ENCODE data around the gene NMT2. TPM values are rescaled to one million over a fixed set of nuclear protein-coding genes. Genes with fewer than 3 reads are reported as not detected.

Gene NMT2
- total RNA-seq, 1 experiment from 2014 or later = 15.7 TPM

DNA sequence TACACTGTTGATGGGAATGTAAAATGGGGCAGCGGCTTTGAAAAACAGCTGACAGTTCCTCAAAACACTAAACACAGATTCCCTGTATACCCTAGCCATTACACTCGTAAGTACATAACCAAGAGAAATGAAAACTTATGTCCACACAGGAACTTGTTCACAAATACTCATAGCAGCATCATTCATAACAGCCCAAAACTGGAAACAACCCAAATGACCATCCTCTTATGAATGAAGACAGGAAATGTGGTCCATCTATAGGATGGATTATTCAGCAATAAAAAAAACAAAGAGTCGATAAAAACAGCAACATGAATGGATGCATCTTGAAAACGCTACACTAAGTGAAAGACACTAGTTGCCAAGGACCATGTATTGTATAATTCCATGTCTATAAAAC is 23.7 kb downstream of the NMT2 start:
- H3K27ac ChIP-seq (ENCODE audit: low read depth, low read length, poor library complexity, severe bottlenecking) = no peak overlapping the region
- no peak overlapping the region for H3K4me3 ChIP-seq (ENCODE audit: low read depth, low read length, poor library complexity, severe bottlenecking)
- peaks cover 11% of the 10 kb centered on the region for H3K4me1 ChIP-seq (ENCODE audit: insufficient read depth, low read length, poor library complexity, severe bottlenecking)
- no peak for DNase-seq (ENCODE audit: low spot score)
- TF ChIP-seq EZH2 (IDR thresholded peaks at IDR 0.05; ENCODE audit: borderline replicate concordance, low read depth, low read length, poor library complexity, severe bottlenecking) = no peak
- TF ChIP-seq, protein P1, sequence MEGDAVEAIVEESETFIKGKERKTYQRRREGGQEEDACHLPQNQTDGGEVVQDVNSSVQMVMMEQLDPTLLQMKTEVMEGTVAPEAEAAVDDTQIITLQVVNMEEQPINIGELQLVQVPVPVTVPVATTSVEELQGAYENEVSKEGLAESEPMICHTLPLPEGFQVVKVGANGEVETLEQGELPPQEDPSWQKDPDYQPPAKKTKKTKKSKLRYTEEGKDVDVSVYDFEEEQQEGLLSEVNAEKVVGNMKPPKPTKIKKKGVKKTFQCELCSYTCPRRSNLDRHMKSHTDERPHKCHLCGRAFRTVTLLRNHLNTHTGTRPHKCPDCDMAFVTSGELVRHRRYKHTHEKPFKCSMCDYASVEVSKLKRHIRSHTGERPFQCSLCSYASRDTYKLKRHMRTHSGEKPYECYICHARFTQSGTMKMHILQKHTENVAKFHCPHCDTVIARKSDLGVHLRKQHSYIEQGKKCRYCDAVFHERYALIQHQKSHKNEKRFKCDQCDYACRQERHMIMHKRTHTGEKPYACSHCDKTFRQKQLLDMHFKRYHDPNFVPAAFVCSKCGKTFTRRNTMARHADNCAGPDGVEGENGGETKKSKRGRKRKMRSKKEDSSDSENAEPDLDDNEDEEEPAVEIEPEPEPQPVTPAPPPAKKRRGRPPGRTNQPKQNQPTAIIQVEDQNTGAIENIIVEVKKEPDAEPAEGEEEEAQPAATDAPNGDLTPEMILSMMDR (conservative IDR thresholded peaks at IDR 0.05; ENCODE audit: low read depth, low read length) = no peak
- CTCF ChIA-PET = no interaction called here
- H3K9me3 ChIP-seq (ENCODE audit: low read depth, low read length, poor library complexity, severe bottlenecking) = no peaks in the 10 kb centered on the region
- H3K27me3 ChIP-seq (replicated peaks; ENCODE audit: insufficient read depth, low read depth, low read length, poor library complexity) = no peaks in the 10 kb centered on the region
- POLR2A ChIA-PET (ENCODE audit: low non-redundant PET) = no interaction called here
- H3K36me3 ChIP-seq (ENCODE audit: insufficient read depth, low read length, poor library complexity, severe bottlenecking) = no peaks in the 10 kb centered on the region
- intact Hi-C loops (cut with micrococcal nuclease; ENCODE audit: unreplicated experiment) = no loop called here
- BruUV-seq (replicated peaks) = no TSS peak

DNA sequence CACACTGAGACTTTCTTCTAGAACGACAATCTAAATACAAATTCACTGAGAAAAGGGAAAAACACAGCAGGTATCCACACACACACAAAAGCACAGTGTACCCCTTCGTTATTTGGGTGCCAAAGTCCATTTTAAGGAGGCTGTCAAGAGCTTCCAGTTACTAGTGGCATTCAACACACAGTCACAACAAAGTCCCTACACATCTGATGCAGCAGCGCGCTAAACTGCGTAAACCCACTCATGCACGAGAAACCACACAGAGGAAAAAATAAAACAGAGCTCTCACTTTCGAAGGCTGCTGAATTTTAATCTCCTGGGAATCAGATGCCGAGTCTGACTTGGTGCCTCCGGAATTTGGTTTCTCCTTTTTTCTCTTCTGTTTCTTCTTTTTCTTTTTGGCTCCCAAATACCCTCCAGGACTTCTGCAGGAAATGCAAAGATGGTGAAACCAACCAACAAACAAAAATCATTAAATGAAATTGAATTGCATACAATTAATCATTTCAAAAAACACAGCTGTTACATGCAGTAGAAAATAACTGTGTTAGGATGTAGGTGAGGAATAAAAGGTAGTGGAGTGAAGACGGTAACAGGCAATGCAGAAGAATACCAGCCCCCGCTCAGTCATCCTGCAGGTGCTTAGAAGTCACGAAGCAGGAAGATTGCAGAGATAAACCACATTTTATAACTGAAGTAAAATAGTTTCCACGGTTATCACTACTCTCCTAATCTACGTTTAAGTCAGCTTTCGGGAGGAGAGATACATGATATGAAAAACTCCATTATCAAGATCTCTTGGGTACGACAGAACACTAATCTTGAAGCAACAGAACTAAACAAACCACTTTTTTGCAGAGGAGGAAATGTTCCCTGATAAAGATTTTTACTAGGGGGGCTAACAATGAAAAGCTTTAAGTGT is 27.1 kb downstream of the NMT2 start:
- intact Hi-C loops (cut with micrococcal nuclease; ENCODE audit: unreplicated experiment) = no loop called here
- no TSS peak for BruUV-seq (replicated peaks)
- CTCF ChIA-PET = no interaction called here

DNA sequence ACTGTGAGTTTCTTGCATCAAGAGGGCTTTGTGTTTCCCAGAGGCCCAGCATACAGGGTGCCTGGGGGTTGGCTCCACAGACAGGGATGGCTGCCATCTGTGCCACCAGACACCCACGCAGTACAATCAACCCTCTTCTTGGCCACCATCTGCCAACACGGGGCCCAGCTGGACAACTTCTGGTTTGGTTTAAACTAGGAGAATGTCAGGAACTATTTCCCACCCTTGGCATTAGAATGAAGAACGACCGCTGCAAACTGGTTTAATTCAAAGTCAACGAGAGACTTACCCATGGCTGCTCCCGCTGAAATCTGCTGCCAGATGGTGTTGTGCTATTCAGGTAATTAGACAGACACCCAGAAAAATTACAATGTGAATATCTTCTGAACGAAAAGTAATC is 27.8 kb downstream of the NMT2 start:
- Histone ChIP-seq H3K9me3 (ENCODE audit: low read depth, low read length, poor library complexity, severe bottlenecking) (no peaks in the 10 kb centered on the region), H3K36me3 (ENCODE audit: insufficient read depth, low read length, poor library complexity, severe bottlenecking) (no peaks in the 10 kb centered on the region), H3K4me1 (ENCODE audit: insufficient read depth, low read length, poor library complexity, severe bottlenecking) (peaks cover 11% of the 10 kb centered on the region), H3K27me3 (replicated peaks; ENCODE audit: insufficient read depth, low read depth, low read length, poor library complexity) (no peaks in the 10 kb centered on the region), H3K27ac (ENCODE audit: low read depth, low read length, poor library complexity, severe bottlenecking) (no peak overlapping the region), H3K4me3 (ENCODE audit: low read depth, low read length, poor library complexity, severe bottlenecking) (no peak overlapping the region)
- BruUV-seq (replicated peaks) = no TSS peak
- ChIA-PET POLR2A (ENCODE audit: low non-redundant PET) (no interaction called here), CTCF (no interaction called here)
- DNase-seq (ENCODE audit: low spot score) = no peak
- TF ChIP-seq EZH2 (IDR thresholded peaks at IDR 0.05; ENCODE audit: borderline replicate concordance, low read depth, low read length, poor library complexity, severe bottlenecking) = no peak
- TF ChIP-seq, protein P1 (conservative IDR thresholded peaks at IDR 0.05; ENCODE audit: low read depth, low read length) = no peak
- intact Hi-C loops (cut with micrococcal nuclease; ENCODE audit: unreplicated experiment) = no loop called here

More for the DNA sequence above, 27.1 kb downstream of the NMT2 start:
- no peaks in the 10 kb centered on the region for H3K9me3 ChIP-seq (ENCODE audit: low read depth, low read length, poor library complexity, severe bottlenecking)
- H3K4me3 ChIP-seq (ENCODE audit: low read depth, low read length, poor library complexity, severe bottlenecking) = no peak overlapping the region
- H3K27ac ChIP-seq (ENCODE audit: low read depth, low read length, poor library complexity, severe bottlenecking) = no peak overlapping the region
- no peaks in the 10 kb centered on the region for H3K36me3 ChIP-seq (ENCODE audit: insufficient read depth, low read length, poor library complexity, severe bottlenecking)
- POLR2A ChIA-PET (ENCODE audit: low non-redundant PET) = no interaction called here
- H3K27me3 ChIP-seq (replicated peaks; ENCODE audit: insufficient read depth, low read depth, low read length, poor library complexity) = no peaks in the 10 kb centered on the region
- H3K4me1 ChIP-seq (ENCODE audit: insufficient read depth, low read length, poor library complexity, severe bottlenecking) = peaks cover 11% of the 10 kb centered on the region
- peak; percentile 53 for DNase-seq (ENCODE audit: low spot score)
- no peak for TF ChIP-seq EZH2 (IDR thresholded peaks at IDR 0.05; ENCODE audit: borderline replicate concordance, low read depth, low read length, poor library complexity, severe bottlenecking)
- TF ChIP-seq, protein P1 (conservative IDR thresholded peaks at IDR 0.05; ENCODE audit: low read depth, low read length) = no peak
